ENCODE data around the gene RAB11FIP3. TPM values are rescaled to one million over a fixed set of nuclear protein-coding genes. Genes with fewer than 3 reads are reported as not detected.

Gene RAB11FIP3
- total RNA-seq, 1 experiment from 2014 or later = 37.1 TPM

GRCh38 chr16:531494-532125 lies 106.2 kb downstream of the RAB11FIP3 start:
- Mint-ChIP-seq H3K4me1 (peaks cover 11 to 16% of the 10 kb centered on the region in 2 experiments), H3K4me3 (no peak overlapping the region), H3K27me3 (ENCODE audit: low read depth) (no peaks in the 10 kb centered on the region), H3K36me3 (ENCODE audit: insufficient read depth in 1 of 3, low read depth in 3 of 3) (peaks cover 0 to 7% (median 5%) of the 10 kb centered on the region in 3 experiments; a peak in 3 of 7 replicates), H3K9me3 (no peaks in the 10 kb centered on the region), H3K27ac (no peak overlapping the region)
- Histone ChIP-seq H3K79me1 (ENCODE audit: insufficient read depth, low read depth, low read length, poor library complexity, severe bottlenecking) (no peaks in the 10 kb centered on the region), H2AK5ac (ENCODE audit: insufficient read length, low read length) (no peak overlapping the region), H3K23ac (ENCODE audit: insufficient read length, low read depth, low read length) (no peak overlapping the region), H3K9ac (ENCODE audit: extremely low read depth, insufficient read length, low read length) (no peak overlapping the region), H3K27me3 (ENCODE audit: insufficient read depth, low read length) (no peaks in the 10 kb centered on the region), H2BK120ac (ENCODE audit: low read depth, low read length, poor library complexity, severe bottlenecking) (no peak overlapping the region), H3K23me2 (ENCODE audit: insufficient read length, low read depth, low read length, poor library complexity, severe bottlenecking) (peaks cover 11% of the 10 kb centered on the region), H2BK20ac (ENCODE audit: low read depth, low read length, poor library complexity, severe bottlenecking) (no peak overlapping the region), H3K9me3 (ENCODE audit: control insufficient read depth, low read depth, low read length) (no peaks in the 10 kb centered on the region), H2BK12ac (ENCODE audit: insufficient read length, low read depth, low read length) (no peak overlapping the region), H3K27ac (ENCODE audit: insufficient read length, low read depth, low read length) (no peak overlapping the region), H3K4ac (ENCODE audit: low read depth, low read length) (no peak overlapping the region), H3K14ac (ENCODE audit: insufficient read depth, low read length) (no peak overlapping the region), H3K4me2 (ENCODE audit: insufficient read depth, insufficient read length, low read length) (no peak overlapping the region), H4K8ac (replicated peaks; ENCODE audit: insufficient read length, low read depth, low read length) (no peak overlapping the region), H3K79me2 (ENCODE audit: insufficient read depth, low read length) (peaks cover 22% of the 10 kb centered on the region; the same call in 1 of the 2 replicates), H3K4me1 (ENCODE audit: insufficient read depth, low read length) (no peaks in the 10 kb centered on the region; the same call in 1 of the 2 replicates), H3K18ac (ENCODE audit: insufficient read length, low read depth, low read length) (no peak overlapping the region), H3T11ph (ENCODE audit: low read length) (no peak overlapping the region), H4K91ac (ENCODE audit: insufficient read length, low read depth, low read length) (no peak overlapping the region), H2BK5ac (ENCODE audit: insufficient read length, low read length) (no peak overlapping the region), H3K56ac (ENCODE audit: insufficient read length, low read depth, low read length) (no peak overlapping the region), H2AFZ (ENCODE audit: low read length) (no peak overlapping the region), H4K5ac (ENCODE audit: insufficient read length, low read depth, low read length) (no peak overlapping the region), H4K20me1 (ENCODE audit: control insufficient read depth, insufficient read depth, insufficient read length) (peaks cover 6% of the 10 kb centered on the region), H2BK15ac (ENCODE audit: low read depth, low read length) (no peak overlapping the region)
- TF ChIP-seq CTCF (conservative IDR thresholded peaks at IDR 0.05) = no peak
- WGBS (ENCODE audit: extremely low coverage, insufficient read length, low lambda C conversion rate) = no CpG with 5 or more reads among the region's 16 CpGs
- DNase-seq = no peak
